SK-N-SH treated with all-trans-retinoic acid at 6 μM for 48 hours (cell line): ENCODE data around the gene TRIM21.

ENCODE experiments used
- ARNTL ChIP-seq: fragments of 450-650 bp; formaldehyde crosslinking; IDR thresholded peaks from 2 replicates; pipeline ENCODE4 v1.5.0; 2020; ENCODE audit warnings: low read depth, mild to moderate bottlenecking, moderate library complexity, borderline replicate concordance
- BACH2 ChIP-seq: fragments of 250-450 bp; sonication (Bioruptor Pico); IDR thresholded peaks from 2 replicates; pipeline ENCODE4 v1.9.0; 2021; ENCODE audit warnings: mild to moderate bottlenecking, borderline replicate concordance
- CSDC2 ChIP-seq: fragments of 250-450 bp; sonication (Bioruptor Pico); IDR thresholded peaks from 2 replicates; pipeline ENCODE4 v1.5.0; 2020; ENCODE audit warnings: mild to moderate bottlenecking, moderate library complexity
- GLIS3 ChIP-seq: fragments of 250-450 bp; sonication (Bioruptor Pico); IDR thresholded peaks from 2 replicates; pipeline ENCODE4 v1.5.0; 2020; ENCODE audit warnings: mild to moderate bottlenecking, moderate library complexity
- ISL1 ChIP-seq: fragments of 250-450 bp; sonication (Bioruptor Pico); IDR thresholded peaks from 2 replicates; pipeline ENCODE4 v2.1.2; 2022; ENCODE audit warnings: mild to moderate bottlenecking, moderate library complexity
- RARB ChIP-seq: fragments of 250-450 bp; sonication (Bioruptor Pico); IDR thresholded peaks from 2 replicates; pipeline ENCODE4 v1.8.0; 2021; ENCODE audit warnings: mild to moderate bottlenecking, moderate library complexity
- TOX ChIP-seq: fragments of 250-450 bp; sonication (Bioruptor Pico); IDR thresholded peaks from 2 replicates; pipeline ENCODE4 v1.8.0; 2021; ENCODE audit warnings: mild to moderate bottlenecking, moderate library complexity, borderline replicate concordance
- TF ChIP-seq, protein P1 (sequence below): fragments of 250-450 bp; sonication (Bioruptor Pico); IDR thresholded peaks from 2 replicates; pipeline ENCODE4 v1.8.0; 2020; ENCODE audit warnings: mild to moderate bottlenecking, moderate library complexity, borderline replicate concordance
- TF ChIP-seq, protein P2 (sequence below): fragments of 250-450 bp; sonication (Bioruptor Pico); IDR thresholded peaks from 2 replicates; pipeline ENCODE4 v1.5.1; 2020; ENCODE audit warnings: low read depth, mild to moderate bottlenecking, moderate library complexity

DNA sequence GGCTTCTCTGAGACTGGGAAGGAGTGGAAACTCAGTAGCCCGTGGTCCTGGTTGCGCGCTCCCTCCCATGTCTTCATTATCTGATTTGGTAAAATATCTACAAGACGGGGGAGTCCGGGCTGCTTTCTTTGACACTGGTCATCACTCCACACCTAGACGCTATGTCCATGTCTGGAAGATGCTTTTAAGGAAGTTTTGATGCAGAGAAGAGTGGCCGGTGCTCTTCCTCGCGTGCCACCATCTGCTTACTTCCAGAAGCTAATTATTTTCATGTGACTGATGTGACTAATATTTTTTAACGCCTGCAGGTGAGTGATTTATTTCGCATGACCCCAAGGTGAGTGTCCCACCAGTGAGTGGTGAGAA, 339 bp upstream of the TRIM21 start:
- TF ChIP-seq, protein P1, sequence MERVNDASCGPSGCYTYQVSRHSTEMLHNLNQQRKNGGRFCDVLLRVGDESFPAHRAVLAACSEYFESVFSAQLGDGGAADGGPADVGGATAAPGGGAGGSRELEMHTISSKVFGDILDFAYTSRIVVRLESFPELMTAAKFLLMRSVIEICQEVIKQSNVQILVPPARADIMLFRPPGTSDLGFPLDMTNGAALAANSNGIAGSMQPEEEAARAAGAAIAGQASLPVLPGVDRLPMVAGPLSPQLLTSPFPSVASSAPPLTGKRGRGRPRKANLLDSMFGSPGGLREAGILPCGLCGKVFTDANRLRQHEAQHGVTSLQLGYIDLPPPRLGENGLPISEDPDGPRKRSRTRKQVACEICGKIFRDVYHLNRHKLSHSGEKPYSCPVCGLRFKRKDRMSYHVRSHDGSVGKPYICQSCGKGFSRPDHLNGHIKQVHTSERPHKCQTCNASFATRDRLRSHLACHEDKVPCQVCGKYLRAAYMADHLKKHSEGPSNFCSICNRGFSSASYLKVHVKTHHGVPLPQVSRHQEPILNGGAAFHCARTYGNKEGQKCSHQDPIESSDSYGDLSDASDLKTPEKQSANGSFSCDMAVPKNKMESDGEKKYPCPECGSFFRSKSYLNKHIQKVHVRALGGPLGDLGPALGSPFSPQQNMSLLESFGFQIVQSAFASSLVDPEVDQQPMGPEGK (CRISPR knock-in tag) = no peak
- no peak for TF ChIP-seq RARB
- TF ChIP-seq CSDC2 (CRISPR knock-in tag) = no peak
- TF ChIP-seq GLIS3 = no peak
- TF ChIP-seq ISL1 (CRISPR knock-in tag) = no peak
- no peak for TF ChIP-seq ARNTL (CRISPR knock-in tag)
- TF ChIP-seq, protein P2, sequence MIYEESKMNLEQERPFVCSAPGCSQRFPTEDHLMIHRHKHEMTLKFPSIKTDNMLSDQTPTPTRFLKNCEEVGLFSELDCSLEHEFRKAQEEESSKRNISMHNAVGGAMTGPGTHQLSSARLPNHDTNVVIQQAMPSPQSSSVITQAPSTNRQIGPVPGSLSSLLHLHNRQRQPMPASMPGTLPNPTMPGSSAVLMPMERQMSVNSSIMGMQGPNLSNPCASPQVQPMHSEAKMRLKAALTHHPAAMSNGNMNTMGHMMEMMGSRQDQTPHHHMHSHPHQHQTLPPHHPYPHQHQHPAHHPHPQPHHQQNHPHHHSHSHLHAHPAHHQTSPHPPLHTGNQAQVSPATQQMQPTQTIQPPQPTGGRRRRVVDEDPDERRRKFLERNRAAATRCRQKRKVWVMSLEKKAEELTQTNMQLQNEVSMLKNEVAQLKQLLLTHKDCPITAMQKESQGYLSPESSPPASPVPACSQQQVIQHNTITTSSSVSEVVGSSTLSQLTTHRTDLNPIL = no peak
- TF ChIP-seq TOX (CRISPR knock-in tag) = no peak
- TF ChIP-seq BACH2 (CRISPR knock-in tag) = no peak
